Hepatic stellate cell (primary cell): ENCODE measurements around the gene PLPP7.
"Not testable (repeated sequence)": the region's sequence is repeated elsewhere in the genome, so short reads cannot be mapped to it uniquely, and the experiment has no call there.

Experiments used
- DNase-seq: peaks from one replicate; pipeline ENCODE4 v3.0.0; 2011; ENCODE audit warnings: low spot score

PLPP7 gene

DNA sequence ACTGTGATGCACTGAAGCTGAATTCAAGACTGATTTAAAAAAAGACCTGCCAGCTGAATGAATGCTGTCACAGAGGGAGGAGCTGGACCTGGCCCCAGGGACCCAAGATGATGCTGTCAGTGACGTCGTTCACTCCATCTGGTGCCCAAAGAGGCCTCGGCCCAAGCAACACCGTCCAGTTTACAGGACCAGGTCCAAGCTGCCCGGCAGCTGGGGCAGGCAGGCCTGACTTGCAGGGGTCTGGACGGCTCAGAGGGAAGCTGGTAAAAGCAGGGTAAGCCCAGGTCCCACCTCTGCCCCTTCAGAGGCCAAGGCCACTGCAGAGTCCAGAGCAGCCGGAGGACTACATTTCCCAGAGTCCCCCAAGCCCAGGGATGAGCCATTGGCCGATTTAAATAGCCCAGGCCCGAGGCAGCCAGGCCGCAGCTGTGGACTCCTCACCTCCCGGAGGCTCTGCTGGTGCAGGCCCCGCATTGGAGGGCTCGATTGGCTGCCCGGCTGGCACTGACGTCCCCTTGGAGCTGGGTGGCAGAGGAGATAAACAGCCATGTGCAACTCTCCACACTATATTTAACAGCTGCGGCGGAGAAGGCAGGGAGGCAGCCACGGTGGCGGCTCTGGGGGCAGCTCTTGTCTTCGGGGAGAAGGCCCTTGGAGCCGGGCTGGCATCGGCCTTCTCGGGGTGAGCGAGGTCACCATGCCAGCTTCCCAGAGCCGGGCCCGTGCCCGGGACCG lies at the start of gene PLPP7:
TSS of gene PLPP7 (plus strand) at position 423 of the 735 bp plus-strand sequence. CDS start at position 698, 275 bp downstream.
- peak; percentile 80 for DNase-seq

DNA sequence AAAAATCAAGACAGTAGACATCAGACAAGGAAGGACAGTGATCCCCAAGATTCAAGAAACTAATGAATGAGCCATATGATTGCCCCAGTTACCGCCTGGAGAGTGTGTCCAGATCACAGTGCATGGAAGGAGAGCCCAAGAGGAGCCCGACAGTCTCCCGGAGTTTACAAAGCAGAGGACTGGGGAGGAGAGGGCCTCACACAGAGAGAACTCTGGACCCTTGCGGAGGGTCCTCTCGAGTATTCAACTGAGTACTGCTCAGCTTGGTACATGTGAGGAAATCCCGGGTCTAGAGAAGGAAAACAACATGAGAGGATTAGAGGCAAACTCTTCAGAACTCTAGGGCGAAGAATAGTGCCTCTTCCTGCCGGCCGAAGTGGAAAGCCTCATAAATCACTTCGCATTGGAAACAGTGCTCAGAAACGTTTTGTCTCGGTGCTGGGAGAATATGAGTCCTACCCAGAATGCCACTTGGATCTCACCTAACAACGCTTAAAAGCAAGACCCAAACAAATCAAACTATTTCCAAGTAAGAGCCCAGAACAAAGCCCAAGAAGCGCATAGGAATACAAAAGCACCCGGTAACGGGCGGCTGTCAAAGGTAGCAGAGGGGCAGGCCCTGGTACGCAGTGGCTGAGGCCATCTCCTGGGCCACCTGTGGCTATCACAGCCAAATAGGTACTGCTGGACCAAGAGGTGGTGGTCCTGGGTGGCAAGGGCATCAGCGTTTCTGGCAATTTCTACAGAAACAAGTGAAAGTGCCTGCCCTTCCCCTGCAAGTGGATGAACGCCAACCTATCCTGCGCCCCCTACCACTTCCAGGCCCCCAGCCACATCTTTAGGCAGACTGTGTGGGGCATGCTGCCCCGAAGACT lies 49.2 kb upstream of the PLPP7 start:
- DNase-seq: no peak

DNA sequence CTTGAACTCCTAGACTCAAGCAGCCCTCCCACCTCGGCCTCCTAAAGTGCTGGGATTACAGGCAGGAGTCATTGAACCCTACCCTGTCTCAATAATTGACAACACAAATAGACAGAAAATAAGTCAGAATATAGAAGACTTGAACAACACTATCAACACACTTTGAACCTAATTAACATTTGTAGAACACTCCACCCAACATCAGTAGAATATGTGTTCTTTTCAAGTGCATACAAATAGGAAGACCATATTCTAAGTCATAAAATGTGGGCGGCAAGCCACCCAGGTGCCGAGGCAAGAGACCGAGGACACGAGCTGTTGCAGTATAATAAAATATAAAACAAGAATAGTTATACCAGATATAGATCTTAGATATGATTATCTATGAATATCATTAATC lies 45.2 kb upstream of the PLPP7 start:
- DNase-seq: not testable (repeated sequence)

DNA sequence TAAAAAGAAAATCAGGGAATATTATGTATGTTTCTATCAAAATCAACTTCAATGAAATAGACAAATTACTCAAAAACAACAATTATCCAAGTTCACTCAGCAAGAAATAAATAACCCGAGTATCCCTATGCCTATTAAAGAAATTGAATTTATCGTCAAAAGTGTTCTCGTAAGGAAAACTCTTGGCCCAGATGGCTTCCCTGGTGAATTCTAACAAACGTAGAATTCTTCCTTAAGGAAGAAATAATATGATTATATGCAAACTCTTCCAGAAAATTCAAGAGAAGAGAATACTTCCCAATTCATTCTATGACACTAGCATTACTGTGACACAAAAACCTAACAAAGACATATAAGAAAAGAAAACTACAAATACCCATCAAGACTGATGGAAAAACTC lies 42.9 kb upstream of the PLPP7 start:
- no peak for DNase-seq

DNA sequence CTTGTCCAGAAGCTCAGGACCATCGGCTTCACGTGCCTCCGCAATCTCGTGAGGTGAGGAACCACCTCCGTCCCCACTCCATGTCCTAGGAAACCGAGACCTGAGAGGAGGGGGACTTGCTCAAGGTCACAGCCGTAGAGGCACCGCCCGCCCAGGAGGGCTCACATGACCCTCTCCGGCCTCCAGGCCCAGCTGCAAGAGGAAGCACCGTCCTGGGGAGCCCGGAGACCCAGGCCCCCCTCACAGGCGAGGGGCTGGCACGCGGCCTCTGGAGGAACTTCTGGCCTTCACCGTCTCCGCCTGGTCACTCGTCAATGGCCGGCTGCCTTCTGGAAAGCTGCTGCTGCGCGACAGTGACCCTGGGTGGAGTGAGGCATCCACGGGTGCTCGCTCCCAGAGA lies 37.4 kb upstream of the PLPP7 start:
- DNase-seq: no peak

DNA sequence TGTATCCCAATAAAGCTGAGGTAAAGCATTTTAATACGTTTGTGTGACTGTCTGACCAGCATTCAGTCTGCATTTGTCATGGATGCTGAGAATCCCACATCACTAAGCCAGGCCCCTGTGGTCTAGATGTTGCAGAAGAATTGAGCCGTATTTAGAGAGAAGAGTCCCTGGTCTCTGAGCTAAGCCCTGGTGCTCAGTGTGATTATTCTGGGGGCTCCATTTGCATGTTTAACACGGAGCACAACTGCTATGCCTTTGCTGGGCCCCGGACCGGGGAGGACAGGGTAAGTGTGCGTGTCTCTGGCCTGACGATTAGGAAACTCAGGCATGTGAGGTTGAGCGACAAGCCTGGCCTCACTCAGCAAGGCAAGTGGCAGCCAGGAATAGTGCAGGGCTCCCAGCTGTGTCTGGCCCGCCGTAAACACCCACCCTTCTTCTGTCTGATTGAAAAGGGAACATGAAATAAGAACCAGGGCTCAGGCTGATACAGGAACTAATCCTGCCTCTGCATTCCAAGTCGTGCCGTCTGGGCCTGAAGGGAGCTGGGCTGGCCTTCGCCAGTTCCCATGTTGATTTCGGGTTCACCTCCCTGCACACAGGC lies 35.5 kb upstream of the PLPP7 start:
- DNase-seq: no peak

DNA sequence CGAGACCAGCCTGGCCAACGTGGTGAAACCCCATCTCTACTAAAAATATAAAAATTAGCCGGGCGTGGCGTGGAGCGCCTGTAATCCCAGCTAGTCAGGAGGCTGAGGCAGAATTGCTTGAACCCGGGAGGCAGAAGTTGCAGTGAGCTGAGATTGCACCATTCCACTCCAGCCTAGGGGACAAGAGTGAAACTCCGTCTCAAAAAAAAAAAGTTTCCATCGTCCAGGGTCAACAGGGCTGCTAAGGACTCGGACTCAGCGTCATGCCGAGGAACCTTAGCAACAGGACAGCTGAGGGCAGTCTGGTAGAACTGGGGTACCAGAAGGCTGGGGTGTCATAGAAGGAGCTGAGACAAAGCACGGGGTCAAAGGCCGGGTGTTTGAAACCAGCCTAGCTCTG lies 34.9 kb upstream of the PLPP7 start:
- DNase-seq: no peak

DNA sequence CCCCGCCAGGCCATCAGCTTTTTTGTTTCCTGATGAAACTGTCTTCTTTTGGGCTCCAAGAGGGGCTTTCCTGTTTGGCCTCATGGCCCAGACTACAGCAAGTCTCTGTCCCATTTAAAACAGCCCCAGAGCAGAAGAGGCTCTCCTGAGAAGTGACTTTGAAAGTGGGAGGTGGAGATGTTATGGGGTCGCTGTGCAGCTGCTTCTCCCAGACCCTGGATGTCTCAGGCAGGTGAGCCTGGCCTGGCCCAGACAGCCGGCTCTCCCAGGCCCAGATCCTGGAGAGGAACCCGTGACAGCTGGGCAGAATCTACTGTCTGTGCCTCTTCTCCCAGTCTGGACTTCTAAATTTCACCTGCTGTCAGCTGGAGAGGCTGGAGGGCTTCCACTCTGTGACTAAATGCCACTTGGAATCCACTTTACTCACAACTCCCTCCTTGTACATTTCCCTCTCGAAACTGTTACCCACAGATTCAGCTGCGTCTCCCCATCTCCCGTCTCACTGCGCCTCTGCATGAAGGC lies 33.8 kb upstream of the PLPP7 start:
- no peak for DNase-seq

DNA sequence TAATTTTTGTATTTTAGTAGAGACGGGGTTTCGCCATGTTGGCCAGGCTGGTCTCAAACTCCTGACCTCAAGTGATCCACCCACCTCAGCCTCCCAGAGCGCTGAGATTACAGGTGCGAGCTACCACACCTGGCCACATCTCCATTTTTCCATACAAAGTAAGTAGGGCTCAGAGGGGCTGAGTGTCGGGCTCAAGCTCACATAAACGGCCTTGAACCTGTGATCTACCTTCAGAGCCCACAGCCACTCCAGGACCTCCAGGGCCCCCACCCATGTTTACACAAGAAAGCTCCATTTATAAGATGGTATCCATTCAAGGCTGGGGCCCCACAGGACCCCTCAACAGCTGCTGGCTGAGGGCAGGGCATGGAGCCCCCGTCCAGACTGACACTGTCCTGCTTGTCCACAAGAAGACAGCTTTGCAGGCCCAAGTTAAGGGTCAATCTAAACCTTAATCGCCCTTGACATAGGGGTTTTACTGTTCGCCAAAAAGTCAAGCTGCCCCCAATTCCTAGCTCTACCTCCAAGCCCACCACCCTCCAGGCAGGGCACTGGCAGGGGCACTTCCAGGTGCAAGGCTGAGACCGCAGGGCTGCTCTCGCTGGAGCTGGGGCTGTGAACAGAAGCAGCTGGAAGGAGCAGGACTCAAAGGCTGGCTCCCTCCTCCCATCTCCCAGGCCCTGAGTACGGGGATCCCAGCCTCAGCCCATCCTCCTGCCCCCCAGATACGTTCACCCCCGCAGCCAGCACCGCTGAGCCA lies 32.1 kb upstream of the PLPP7 start:
- DNase-seq: no peak

DNA sequence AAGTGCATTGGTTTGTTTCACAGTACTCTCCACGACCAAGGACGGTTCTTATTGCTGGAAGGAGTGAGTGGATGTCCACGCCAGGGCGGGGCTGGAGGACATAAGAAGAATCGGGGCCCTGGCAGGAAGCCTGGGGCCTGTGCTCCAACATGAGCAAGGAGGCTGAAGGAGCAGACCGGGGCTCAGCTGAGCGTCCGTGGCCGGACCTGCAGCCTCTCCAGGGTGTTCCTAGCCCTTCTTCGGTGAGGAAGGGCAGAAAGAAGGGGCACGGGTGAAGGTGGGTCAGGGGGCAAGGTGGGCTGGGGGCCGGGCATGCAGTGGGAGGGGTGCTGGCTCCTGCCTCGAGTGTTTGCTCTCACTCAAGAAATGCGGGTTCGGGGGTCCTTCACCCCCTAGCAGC lies 31.3 kb upstream of the PLPP7 start:
- no peak for DNase-seq

DNA sequence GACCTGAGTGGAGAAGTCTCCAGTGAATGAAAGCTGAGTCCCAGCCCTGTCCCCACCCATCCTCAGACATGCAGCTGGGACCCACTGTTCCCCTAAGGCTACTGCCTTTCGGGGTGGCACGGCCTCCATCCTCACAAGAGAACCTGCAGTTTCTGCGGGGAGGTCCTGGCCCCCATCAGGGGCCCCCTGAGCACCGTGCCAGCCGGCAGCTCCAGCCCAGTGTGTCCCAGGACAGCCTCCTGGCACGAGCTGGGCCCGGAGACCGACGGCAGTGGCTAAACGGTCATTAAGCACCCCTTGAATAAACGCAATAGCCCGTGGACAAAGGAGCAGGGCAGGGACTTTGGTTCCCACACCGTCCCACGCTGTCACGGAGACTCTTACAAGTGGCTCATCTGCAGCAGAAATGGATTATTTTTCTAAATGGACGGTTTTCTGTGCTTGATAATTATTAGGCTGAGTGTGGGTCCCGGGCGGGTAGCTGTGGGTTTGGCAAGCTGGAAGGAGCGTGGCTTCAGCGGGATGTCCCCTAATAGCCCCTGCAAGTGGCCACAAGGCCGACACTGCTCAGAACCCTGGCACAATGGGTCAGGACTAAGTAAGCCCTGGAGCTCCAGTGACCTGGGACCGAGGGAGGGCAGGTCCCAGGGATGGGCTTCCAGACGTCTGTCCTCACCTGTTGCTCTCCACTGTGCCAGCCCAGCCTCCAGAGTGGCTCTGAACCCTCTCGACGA lies 30.7 kb upstream of the PLPP7 start:
- no peak for DNase-seq

DNA sequence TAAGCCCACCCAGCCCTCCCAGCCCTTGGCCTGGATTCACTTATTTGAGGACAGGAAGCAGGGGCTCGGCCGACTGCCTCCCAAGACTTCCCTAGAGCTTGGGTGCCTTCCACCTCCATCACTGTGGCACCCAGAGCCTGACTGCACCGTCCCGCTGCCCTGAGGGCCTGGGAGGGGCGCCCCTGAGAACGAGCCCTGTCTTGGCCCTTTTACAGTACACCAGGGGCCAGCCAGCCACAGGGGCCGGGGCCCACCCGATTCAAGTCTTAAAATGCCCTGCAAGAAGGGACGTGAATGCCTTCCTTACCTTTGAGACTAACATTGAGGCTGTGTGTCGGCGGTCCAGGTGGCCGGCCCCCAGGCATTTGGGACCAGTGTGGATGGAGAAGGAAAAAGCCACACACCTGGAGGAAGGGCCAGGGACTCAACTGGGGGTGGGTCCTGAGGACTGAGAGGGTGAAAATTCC lies 30.1 kb upstream of the PLPP7 start:
- DNase-seq: no peak

DNA sequence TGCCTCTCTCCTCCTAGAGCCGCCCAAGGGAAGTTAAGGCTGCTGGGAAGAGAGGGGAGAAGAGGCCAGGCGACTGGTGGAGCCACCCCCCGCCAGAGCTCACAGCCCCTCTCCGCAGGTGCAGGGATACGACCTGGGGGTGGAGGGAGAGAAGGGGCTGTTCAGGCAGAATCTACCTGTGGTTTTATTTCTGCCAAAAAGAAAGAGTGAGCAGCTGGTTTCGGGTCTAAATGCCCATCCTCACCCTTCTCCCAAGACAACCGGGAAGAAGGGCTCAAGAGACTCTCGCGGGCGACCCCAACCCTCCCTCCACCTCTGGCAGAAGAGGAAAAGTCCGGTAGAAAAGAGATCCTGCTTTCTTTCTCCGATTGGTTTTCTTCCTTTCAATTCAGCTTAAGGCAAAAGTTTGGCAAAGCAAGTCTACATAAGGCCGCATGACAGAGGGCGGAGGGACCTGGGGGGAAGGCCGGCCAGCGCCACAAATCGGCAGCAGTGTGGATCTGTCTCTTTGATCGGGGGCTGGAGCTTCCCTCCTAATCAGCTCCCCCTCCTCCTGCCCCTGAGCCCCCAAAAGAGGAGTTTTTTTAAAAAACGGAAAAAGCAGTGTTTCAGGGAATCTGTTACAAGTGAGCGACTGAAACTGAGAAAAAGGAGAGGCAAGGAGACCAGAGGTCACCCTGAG lies 29.5 kb upstream of the PLPP7 start:
- no peak for DNase-seq

DNA sequence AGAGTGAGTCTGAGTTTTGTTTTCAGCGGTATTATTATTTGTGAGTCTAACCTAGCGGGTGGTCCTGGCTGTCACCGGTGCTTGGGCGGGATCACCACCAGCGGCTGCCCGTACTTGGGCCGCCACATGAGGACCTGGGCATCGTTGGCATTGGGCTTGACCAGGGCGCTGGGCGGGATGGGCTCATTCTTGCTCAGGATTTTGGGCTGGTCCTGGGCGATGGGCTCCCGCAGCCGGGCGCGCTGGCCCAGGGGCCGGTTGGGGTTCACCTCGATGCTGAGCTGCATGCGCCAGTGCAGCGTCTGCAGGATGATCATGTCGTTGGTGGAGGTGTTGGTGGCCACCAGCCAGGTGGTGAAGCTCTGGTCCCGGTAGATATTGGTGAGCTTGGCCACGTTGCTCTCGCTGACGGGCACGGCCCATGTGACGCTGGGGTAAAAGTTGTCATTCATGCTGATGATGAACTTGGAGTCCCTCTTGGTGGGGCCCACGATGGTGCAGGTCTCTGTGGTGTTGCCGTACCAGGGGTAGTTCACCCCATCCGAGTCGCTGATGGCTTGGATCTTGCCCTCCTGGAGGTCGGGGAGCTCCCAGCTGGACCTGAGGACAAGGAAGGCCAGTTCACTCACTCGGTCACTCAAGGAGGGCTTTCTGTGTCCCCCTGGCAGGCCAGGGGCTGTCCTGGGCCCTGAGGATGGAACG lies 28.6 kb upstream of the PLPP7 start:
- DNase-seq: no peak

DNA sequence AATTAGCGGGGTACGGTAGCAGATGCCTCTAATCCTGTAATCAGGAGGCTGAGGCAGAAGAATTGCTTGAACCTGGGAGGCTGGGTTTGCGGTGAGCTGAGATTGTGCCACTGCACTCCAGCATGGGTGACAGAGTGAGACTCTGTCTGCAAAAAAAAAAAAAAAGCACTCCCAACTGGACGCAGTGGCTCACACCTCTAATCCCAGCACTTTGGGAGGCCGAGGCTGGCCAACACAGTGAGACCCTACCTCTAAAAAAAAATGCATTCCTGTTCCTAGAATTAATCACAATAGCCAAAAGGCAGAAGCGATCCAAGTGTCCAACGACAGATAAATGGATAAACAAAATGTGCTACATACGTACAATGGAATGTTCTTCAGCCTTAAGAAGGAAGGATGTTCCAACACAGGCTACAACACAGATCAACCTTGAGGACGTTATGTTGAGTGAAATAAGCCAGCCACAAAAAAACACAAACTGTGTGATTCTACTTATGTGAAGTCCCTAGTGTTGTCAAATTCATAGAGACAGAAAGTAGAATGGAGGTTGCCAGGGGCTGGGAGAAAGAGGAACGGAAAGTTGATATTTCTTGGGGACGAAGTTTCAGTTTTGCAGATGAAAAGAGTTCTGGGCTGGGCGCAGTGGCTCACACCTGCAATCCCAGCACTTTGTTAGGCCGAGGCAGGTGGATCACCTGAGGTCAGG lies 27.0 kb upstream of the PLPP7 start:
- no peak for DNase-seq

DNA sequence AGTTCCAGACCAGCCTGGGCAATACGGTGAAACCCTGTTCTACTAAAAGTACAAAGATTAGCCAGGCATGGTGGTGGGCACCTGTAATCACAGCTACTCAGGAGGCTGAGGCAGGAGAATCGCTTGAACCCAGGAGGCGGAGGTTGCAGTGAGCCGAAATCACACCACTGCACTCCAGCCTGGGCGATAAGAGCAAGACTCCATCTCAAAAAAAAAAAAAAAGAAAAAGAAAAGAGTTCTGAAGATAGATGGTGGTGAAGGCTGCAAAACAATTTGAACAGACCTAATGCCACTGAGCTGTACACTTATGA lies 26.5 kb upstream of the PLPP7 start:
- DNase-seq: not testable (repeated sequence)

DNA sequence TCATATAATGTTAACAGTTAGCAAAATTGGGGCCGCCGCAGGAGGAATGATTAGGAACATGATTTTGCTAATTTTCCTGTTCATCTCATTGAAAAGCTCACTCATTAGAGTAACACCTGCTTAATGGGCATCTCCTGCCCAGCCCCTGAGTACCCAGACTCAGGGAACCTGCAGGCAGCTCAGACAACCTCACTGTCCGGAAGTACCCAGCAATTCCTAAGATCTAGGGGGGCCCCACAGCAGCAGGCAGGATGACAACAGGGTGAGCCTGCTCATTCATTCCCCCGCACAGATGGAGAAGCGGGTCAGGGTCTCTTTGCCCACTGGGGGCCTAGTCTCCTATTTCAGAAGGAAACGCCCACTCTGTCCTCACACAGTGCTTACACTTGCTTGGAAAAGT lies 25.8 kb upstream of the PLPP7 start:
- DNase-seq: no peak

DNA sequence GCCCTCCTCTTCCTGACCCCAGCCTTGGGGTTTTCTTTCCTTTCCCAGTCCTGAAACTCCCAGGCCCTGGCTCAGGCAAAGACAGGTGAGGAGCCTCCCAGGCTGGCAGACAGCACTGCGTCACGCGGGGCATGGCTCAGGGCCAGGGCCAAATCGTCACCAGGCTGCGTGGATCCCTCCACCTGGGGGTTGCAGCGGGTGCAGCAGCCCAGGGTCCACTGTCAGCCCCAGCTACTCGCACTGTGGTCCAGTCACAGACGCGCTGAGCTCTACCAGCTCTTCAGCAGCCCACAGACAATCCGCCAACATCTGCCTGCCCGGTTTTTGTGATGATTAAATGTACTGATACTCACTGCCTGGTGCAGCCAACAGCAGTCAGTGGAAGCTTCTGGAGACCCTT lies 25.3 kb upstream of the PLPP7 start:
- DNase-seq: no peak
